ENCODE measurements around the gene FADS6.
"Not testable (repeated sequence)": the region's sequence is repeated elsewhere in the genome, so short reads cannot be mapped to it uniquely, and the experiment has no call there.

The FADS6 gene

GRCh38 chr17:74920306-74920620, 26.8 kb upstream of the FADS6 start:
- DNase-seq: no peak

- peak; percentile 9 for DNase-seq
Observed at GRCh38 chr17:74919440-74920305, 26.2 kb upstream of the FADS6 start.

- no peak for DNase-seq
Observed at GRCh38 chr17:74918906-74919305, 25.5 kb upstream of the FADS6 start.

GRCh38 chr17:74917430-74917829, 24.0 kb upstream of the FADS6 start:
- no peak for DNase-seq

- no peak for DNase-seq
Observed at GRCh38 chr17:74916851-74917199, 23.4 kb upstream of the FADS6 start.

GRCh38 chr17:74916136-74916850, 22.9 kb upstream of the FADS6 start:
- no peak for DNase-seq

- not testable (repeated sequence) for DNase-seq
Observed at GRCh38 chr17:74911423-74911822, 18.0 kb upstream of the FADS6 start.

GRCh38 chr17:74909097-74909496, 15.7 kb upstream of the FADS6 start:
- not testable (repeated sequence) for DNase-seq

- DNase-seq: no peak
Observed at GRCh38 chr17:74907012-74907411, 13.6 kb upstream of the FADS6 start.

GRCh38 chr17:74906214-74906793, 12.9 kb upstream of the FADS6 start:
- DNase-seq: not testable (repeated sequence)

- no peak for DNase-seq
Observed at GRCh38 chr17:74904687-74905409, 11.4 kb upstream of the FADS6 start.

- no peak for DNase-seq
Observed at GRCh38 chr17:74903671-74904070, 10.2 kb upstream of the FADS6 start.

GRCh38 chr17:74903034-74903433, 9.6 kb upstream of the FADS6 start:
- DNase-seq: no peak

- no peak for DNase-seq
Observed at GRCh38 chr17:74901353-74902135, 8.1 kb upstream of the FADS6 start.

- no peak for DNase-seq
Observed at GRCh38 chr17:74900208-74900607, 6.8 kb upstream of the FADS6 start.

- no peak for DNase-seq
Observed at GRCh38 chr17:74898376-74898946, 5.0 kb upstream of the FADS6 start.

- DNase-seq: no peak
Observed at GRCh38 chr17:74893936-74894671, 671 bp upstream of the FADS6 start.

- no peak for DNase-seq
Observed at GRCh38 chr17:74892013-74892841, 1.2 kb downstream of the FADS6 start.

- DNase-seq: no peak
Observed at GRCh38 chr17:74890554-74890953, 2.9 kb downstream of the FADS6 start.

GRCh38 chr17:74888469-74888868, 5.0 kb downstream of the FADS6 start:
- DNase-seq: no peak
